ENCODE measurements around the gene QDPR.
"Not testable (repeated sequence)": the region's sequence is repeated elsewhere in the genome, so short reads cannot be mapped to it uniquely, and the experiment has no call there.

QDPR gene

GRCh38 chr4:17511950-17512795, at the start of gene QDPR:
Gene QDPR (minus strand): TSS chr4:17512090. CDS start chr4:17512054, 36 bp downstream.
- DNase-seq (ENCODE audit: low spot score), result peak; percentile 65

- no peak for DNase-seq (ENCODE audit: low spot score)
Observed at GRCh38 chr4:17561195-17561909, 49.5 kb upstream of the QDPR start.

- no peak for DNase-seq (ENCODE audit: low spot score)
Observed at GRCh38 chr4:17560065-17560673, 48.3 kb upstream of the QDPR start.

- DNase-seq (ENCODE audit: low spot score), result no peak
Observed at GRCh38 chr4:17559709-17560048, 47.8 kb upstream of the QDPR start.

GRCh38 chr4:17558941-17559708, 47.2 kb upstream of the QDPR start:
- DNase-seq (ENCODE audit: low spot score), result no peak

- DNase-seq (ENCODE audit: low spot score), result no peak
Observed at GRCh38 chr4:17557880-17558279, 46.0 kb upstream of the QDPR start.

- DNase-seq (ENCODE audit: low spot score), result no peak
Observed at GRCh38 chr4:17556498-17556897, 44.6 kb upstream of the QDPR start.

- no peak for DNase-seq (ENCODE audit: low spot score)
Observed at GRCh38 chr4:17554568-17554967, 42.7 kb upstream of the QDPR start.

- no peak for DNase-seq (ENCODE audit: low spot score)
Observed at GRCh38 chr4:17552427-17552826, 40.5 kb upstream of the QDPR start.

- DNase-seq (ENCODE audit: low spot score), result no peak
Observed at GRCh38 chr4:17550549-17550948, 38.7 kb upstream of the QDPR start.

GRCh38 chr4:17546678-17547077, 34.8 kb upstream of the QDPR start:
- DNase-seq (ENCODE audit: low spot score), result no peak

GRCh38 chr4:17546222-17546621, 34.3 kb upstream of the QDPR start:
- no peak for DNase-seq (ENCODE audit: low spot score)

GRCh38 chr4:17545374-17546140, 33.7 kb upstream of the QDPR start:
- DNase-seq (ENCODE audit: low spot score), result no peak

- no peak for DNase-seq (ENCODE audit: low spot score)
Observed at GRCh38 chr4:17544831-17545234, 32.9 kb upstream of the QDPR start.

- no peak for DNase-seq (ENCODE audit: low spot score)
Observed at GRCh38 chr4:17544205-17544604, 32.3 kb upstream of the QDPR start.

GRCh38 chr4:17537060-17537459, 25.2 kb upstream of the QDPR start:
- not testable (repeated sequence) for DNase-seq (ENCODE audit: low spot score)

GRCh38 chr4:17535906-17536305, 24.0 kb upstream of the QDPR start:
- no peak for DNase-seq (ENCODE audit: low spot score)

GRCh38 chr4:17535242-17535641, 23.4 kb upstream of the QDPR start:
- no peak for DNase-seq (ENCODE audit: low spot score)

GRCh38 chr4:17534705-17535104, 22.8 kb upstream of the QDPR start:
- DNase-seq (ENCODE audit: low spot score), result no peak

GRCh38 chr4:17531538-17532285, 19.8 kb upstream of the QDPR start:
- DNase-seq (ENCODE audit: low spot score), result no peak
